Measurements from ENCODE around the gene THRB.

The THRB gene

DNA sequence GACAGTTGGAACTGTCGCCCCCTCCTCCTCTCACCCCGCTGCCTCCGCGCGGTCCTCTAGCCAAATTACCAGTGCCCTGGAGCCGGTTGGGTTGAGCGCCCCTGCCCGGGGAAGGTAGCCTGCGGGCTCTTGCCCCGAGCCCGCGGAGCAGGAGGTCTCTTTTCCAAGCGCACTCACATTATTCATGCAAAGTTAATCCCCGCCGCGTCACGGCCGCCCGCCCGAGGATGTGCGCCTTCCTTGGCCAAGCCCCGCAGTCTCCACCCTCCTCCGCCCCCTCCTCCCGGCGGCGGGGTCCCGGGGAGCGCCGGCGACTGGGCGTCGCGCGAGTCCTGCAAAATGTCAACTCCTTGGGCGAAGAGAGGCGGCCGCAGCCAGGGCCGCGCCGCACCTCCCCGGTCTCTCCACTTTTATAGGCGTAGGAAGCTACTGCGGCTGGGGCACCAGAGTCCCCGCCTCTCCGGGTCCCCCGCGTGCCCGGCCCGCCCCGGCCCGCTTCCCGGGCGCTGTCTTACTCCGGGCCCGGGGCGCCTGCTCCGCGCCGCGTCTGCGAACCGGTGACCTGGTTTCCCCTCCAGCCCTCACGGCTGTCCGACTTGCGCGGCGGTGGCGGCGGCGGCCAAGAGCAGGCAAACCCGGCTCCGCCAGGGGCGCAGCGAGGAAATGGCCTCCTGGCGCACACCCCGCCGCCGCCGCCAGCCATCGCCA, at the start of gene THRB:
Gene THRB (minus strand): TSS at position 233 of the 708 bp plus-strand sequence.
- no peak for DNase-seq (ENCODE audit: low read depth)

DNA sequence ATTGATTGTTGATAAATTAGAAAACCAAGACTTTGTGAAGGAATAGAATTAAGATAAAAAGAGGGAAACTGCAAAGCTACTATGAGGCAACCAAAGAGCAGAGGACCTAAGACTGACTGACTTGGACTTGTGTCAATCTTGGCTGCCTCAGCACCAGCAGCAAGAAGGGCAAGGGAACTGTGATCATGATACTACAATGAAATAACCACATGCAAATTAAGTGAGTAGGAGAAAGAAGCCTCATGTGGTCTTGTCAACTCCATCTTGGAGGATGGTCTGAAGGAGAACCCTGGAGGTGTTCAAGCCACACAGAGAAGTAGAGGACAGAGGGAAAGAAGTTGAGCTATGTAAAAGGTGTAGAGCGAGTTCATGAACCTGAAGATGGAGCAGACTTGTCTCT, 47.3 kb upstream of the THRB start:
- DNase-seq (ENCODE audit: low read depth): no peak

GRCh38 chr3:24540821-24541220, 46.2 kb upstream of the THRB start:
- no peak for DNase-seq (ENCODE audit: low read depth)

- DNase-seq (ENCODE audit: low read depth): no peak
These were observed 45.0 kb upstream of the THRB start for GRCh38 chr3:24539699-24540098.

DNA sequence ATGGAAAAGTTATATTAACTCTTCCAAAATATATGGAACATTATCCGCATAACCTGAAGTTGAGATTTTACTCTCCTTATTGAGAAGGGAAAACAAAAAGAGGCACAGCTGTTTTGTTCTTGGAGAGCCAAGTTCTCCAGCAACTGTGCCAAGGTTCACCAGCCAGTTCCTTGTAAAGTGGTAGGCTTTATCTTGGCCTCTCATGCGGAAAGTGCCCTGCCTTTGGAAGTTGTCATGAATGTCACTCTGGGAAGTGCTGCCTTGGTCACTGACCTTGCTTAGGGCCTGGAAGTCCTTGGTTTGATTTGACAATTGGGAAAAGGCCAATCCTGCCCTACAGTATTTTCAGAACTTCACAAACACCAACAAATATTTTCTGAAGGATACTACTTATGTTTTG, 44.2 kb upstream of the THRB start:
- DNase-seq (ENCODE audit: low read depth): no peak

DNA sequence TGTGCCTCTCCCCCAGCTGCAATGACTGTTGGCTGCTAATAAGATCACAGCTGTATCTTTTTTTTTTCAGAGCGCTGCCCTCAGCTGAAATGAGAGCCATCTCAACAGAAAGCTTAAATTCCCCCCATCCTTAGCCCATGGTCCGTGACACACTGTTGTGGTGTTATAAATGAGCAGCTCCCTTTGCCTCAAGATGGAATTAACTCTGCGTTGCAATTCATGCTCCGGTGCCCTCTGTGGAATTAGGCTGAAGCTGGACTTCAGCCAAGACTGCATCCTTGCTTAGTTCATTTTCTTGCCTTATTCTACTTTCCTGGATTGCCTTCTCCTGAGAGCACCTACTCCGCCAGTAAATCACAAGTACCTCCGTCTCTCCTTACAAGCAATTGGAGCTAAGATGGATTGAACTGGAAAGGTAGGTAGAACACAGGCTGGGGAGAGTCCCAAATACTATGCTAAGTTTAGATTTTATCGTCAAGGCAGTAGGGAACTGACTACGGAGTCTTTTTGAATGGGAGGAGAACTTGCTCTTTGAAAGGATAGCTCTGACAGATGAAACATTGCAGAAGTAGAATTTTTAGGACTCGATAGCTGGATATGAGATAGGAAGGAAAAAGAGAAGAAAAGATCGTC, 39.0 kb upstream of the THRB start:
- no peak for DNase-seq (ENCODE audit: low read depth)

- no peak for DNase-seq (ENCODE audit: low read depth)
These were observed 35.8 kb upstream of the THRB start for GRCh38 chr3:24530471-24530870.

DNA sequence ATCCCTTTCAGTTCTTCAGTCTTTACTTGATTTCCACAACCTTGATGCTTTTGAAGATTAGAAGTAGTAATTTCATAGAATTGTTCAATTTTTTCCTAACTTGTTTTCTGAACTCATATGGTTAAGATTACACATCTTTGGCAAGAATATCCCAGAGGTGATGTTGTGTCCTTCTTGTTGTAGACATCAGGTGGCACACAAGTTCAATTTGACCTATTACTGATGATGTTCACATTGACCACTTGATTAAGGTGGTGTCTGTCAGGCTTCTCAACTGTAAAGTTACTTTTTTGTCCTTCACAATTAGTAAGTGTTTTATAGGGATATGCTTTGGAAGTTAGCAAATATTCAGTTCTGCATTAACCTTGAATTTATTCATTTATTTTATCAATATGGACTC, 34.6 kb upstream of the THRB start:
- DNase-seq (ENCODE audit: low read depth): no peak

DNA sequence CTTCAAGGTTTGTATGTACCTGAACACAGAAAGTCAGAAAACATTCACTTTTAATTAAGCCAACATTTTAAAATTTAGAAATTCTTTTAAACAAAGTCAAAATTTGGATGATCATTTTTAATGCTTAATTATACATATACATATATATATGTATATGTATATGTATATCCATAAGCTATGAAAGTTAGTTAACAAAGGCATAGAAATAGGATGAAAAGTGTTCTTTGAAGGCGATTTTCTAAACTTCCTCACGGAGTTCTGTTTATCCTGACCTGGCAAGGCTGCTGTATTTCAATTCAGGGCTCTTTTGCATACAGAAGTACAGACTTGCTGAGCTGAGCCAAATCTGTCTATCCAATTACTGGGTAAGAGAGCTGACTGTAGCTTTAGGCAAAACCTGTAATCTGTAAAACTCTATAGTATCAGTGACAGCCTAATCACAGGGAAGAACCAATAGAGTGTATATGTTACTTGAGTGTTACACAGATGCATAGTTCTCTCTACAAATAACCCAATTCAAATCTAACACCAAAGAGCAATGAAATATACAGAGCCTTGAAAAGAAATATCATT, 32.1 kb upstream of the THRB start:
- DNase-seq (ENCODE audit: low read depth): no peak

DNA sequence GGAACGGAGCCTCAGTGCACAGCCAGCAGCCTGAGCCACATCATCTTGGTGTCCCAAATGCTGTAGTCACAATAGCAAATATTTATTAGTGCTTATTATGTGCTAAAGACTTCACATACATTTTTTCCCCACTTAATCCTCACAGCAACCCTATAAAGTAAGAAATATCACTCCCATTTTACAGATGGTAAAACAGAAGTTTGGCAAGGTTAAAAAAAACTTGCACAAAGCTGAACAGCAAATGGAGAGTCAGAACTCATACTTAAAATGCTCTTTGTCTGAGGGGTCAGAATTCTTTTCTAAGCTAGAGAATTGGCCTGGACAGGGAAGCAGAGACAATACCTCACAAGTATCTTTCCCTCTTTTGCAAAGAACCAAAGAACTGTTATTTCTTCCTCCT, 30.9 kb upstream of the THRB start:
- DNase-seq (ENCODE audit: low read depth): no peak

DNA sequence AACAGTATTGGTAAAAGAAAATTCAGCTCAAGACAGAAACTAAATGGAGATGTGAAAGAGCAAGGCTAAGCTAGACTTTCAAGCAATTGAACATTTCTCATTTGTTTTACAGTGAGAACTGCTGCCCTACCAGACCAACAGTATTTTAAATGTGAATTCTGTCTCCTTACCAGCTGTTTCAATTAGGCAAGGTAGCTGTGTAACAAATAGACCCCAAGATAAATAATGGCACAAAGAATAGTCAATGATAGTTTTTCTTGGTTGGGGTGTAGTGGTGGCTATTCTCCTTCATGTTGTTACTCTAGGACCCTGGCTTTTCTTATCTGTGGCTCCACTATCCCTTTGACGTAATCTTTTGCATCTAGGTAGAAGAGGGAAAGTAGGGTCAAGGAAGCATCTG, 30.4 kb upstream of the THRB start:
- no peak for DNase-seq (ENCODE audit: low read depth)

DNA sequence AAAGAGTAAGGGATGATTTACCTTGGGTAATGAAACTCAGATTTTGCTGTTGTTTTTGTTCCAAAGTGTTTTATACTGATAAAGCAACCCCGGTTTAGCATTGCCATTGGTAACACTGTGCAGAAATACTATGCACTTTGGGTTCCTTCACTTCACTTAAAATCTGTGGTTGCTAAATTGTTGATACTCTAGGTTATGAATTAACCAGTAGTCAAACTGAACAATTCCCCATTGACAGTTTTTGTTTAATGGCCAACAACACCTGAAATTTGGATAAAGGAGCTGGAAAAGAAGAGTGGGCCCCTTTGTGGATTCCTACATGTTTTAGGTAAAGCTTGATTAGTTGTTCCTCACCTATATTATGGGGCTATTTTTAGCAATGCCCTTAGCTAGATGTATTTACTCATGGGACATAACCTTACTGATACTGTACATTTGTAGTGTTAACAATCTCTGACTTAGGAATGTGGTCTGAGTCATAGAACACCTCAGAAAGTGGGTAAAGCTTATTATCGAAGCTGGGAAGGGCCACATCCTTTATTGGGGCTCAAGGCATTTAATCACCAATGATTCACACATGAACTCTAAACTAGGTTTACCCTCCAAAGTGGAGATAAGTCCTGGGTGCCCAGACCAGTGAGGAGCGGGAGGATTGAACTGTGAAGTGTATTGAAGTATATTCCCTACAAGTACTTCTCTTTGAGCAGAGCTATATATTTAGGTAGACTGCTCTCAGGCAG, 29.5 kb upstream of the THRB start:
- DNase-seq (ENCODE audit: low read depth): no peak

- no peak for DNase-seq (ENCODE audit: low read depth)
These were observed 28.6 kb upstream of the THRB start for GRCh38 chr3:24523215-24523614.

- DNase-seq (ENCODE audit: low read depth): no peak
These were observed 27.5 kb upstream of the THRB start for GRCh38 chr3:24522146-24522579.

DNA sequence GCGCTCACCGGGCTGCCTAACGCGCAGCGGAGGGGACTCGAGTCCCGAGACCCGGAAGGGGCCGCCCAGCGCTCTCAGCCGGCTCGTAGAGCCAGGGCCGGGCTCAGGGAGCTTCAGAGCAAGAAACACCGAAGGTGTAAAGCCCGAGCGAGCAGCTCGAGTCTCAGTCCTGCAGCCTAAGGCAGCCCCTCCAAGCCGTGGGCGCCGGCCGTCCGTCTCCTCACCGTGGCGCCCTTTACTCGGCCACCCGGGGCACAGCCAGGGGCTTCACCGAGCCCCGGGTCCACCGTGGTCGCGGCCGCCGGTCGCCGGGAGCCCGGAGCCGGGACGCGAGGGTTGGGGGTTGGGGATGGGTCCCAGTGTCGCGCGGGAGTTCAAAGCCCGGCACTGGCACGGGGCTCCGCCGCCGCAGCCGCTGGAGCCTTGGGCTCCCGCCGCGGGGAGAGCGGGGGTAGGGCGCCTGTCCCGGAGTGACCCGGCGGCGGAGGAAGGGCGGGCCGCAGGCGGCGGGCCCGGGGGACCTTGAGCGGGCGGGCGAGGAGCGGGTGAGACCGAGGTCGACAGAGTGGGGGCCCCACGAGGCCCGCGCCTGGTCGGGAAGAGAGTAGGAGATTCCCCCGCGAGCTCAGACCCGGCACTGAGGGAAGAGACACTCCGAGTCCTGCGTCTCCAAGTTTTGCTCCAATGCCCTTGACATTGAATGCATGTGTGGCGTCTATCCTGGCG, 26.9 kb upstream of the THRB start:
- DNase-seq (ENCODE audit: low read depth): no peak

GRCh38 chr3:24520976-24521419, 26.3 kb upstream of the THRB start:
- no peak for DNase-seq (ENCODE audit: low read depth)

GRCh38 chr3:24520101-24520495, 25.4 kb upstream of the THRB start:
- no peak for DNase-seq (ENCODE audit: low read depth)

- DNase-seq (ENCODE audit: low read depth): no peak
These were observed 24.9 kb upstream of the THRB start for GRCh38 chr3:24519368-24520100.

- no peak for DNase-seq (ENCODE audit: low read depth)
These were observed 24.3 kb upstream of the THRB start for GRCh38 chr3:24518990-24519367.

DNA sequence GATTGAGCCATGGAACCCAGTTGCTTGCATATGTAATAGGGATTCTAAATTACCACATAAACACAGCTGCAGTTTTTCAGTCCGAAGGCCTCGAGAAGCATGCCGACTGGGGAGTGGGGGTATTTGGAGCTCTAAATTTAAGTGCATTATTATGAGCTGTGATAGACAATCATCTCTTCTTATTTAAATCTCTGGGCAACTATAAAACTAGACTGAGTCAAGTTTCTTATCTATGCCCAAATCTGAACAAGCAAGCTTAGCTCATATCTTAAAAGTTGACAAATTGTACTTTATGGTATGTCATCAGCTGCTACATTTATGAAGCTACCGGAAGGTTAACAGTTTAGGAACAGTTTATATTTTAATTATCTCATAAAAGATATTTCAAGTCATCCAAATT, 19.5 kb upstream of the THRB start:
- DNase-seq (ENCODE audit: low read depth): no peak

GRCh38 chr3:24513463-24513862, 18.8 kb upstream of the THRB start:
- no peak for DNase-seq (ENCODE audit: low read depth)
